Muscle layer of colon (tissue), 2 donors: ENCODE measurements around the gene EVI5.

Experiments
- H3K27ac ChIP-seq: one replicate; pipeline ENCODE4 v1.7.0; 2013; ENCODE audit warnings: low read depth, mild to moderate bottlenecking, low read length, moderate library complexity
- H3K27me3 ChIP-seq, 2 donors: one replicate each; pipeline ENCODE4 v1.7.0; 2013; ENCODE audit warnings: low read length in 2 of 2, mild to moderate bottlenecking in 2 of 2; ENCODE audit not compliant: insufficient read depth in 2 of 2, control insufficient read depth in 1 of 2
- H3K36me3 ChIP-seq: one replicate; pipeline ENCODE4 v1.7.0; 2013; ENCODE audit warnings: mild to moderate bottlenecking, low read length; ENCODE audit not compliant: insufficient read depth
- H3K4me1 ChIP-seq: one replicate; pipeline ENCODE4 v1.7.0; 2013; ENCODE audit warnings: mild to moderate bottlenecking, low read length; ENCODE audit not compliant: insufficient read depth
- H3K4me3 ChIP-seq, 2 donors: one replicate each; pipeline ENCODE4 v1.7.0; 2013; ENCODE audit warnings: low read length in 2 of 2, low read depth in 1 of 2, mild to moderate bottlenecking in 1 of 2, moderate library complexity in 1 of 2
- H3K9ac ChIP-seq: one replicate; pipeline ENCODE4 v1.7.0; 2013; ENCODE audit warnings: low read length
- H3K9me3 ChIP-seq: one replicate; pipeline ENCODE4 v1.7.0; 2013; ENCODE audit warnings: mild to moderate bottlenecking, low read length
- donor health status: abdominal sarcoma.
- donor health status: Adenocarcinoma of cecum.

The EVI5 gene

GRCh38 chr1:92486251-92487077 is 298.4 kb downstream of the EVI5 start, which contains the start of gene GFI1:
GFI1 (minus strand) TSS chr1:92486925; CDS start chr1:92483487, 3,438 bp downstream.
- Histone ChIP-seq H3K9ac (no peak within 1 kb of the TSS), H3K4me1 (peaks cover 38% of the 10 kb centered on the region), H3K27ac (no peak within 1 kb of the TSS), H3K9me3 (no peaks in the 10 kb centered on the region), H3K36me3 (no peaks in the 10 kb centered on the region), H3K27me3 (peaks cover 43 to 53% of the 10 kb centered on the region in 2 donors), H3K4me3 (peak within 1 kb of the TSS; percentile 34 to 50)

DNA sequence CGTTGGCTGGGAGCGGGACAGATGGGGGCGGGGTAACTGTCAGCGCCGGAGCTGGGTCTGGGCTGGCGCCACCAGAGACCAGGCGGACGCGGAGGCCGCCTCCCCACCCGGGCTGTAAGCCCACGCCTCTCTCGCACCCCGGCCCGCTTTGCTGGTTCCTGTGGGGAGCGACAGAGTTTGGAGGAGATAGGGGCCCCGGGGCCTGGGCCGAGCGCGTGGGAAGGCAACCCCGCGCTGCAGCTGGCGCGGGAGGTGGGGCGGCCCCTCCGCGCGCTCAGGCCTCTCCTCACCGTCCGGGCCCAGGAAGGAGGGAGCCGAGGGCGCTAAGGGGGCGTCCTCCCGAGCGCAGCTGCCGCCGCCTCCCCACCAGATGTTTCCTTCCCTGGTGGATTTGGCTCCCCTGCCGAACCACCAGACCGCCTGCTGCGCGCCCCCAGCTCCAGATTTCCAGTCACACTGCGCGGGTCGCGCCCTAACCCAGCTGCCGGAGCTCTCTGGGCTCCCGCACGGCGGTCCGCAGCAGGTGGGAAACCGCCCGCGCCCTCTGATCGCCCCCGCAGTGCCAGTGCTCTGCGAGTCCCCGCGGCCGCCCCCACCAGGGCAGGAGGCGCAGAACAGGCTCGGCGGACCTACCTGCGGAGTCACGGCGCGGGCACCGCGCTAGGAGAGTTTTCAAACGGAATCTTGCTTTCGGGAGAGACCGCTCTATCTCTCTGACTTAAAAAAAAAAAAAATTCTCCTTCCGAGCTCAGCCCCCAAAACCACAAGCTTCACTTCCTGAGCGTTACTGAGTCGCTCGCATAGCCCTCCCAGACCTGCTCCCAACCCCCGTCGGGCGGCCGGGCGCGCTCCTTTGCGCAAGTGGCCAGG is 299.3 kb downstream of the EVI5 start:
- Histone ChIP-seq H3K27ac (no peak overlapping the region), H3K4me1 (peaks cover 41% of the 10 kb centered on the region), H3K9ac (no peak overlapping the region), H3K4me3 (peak overlapping the region; percentile 7 to 50), H3K9me3 (no peaks in the 10 kb centered on the region), H3K36me3 (no peaks in the 10 kb centered on the region), H3K27me3 (peaks cover 50 to 62% of the 10 kb centered on the region in 2 donors)

DNA sequence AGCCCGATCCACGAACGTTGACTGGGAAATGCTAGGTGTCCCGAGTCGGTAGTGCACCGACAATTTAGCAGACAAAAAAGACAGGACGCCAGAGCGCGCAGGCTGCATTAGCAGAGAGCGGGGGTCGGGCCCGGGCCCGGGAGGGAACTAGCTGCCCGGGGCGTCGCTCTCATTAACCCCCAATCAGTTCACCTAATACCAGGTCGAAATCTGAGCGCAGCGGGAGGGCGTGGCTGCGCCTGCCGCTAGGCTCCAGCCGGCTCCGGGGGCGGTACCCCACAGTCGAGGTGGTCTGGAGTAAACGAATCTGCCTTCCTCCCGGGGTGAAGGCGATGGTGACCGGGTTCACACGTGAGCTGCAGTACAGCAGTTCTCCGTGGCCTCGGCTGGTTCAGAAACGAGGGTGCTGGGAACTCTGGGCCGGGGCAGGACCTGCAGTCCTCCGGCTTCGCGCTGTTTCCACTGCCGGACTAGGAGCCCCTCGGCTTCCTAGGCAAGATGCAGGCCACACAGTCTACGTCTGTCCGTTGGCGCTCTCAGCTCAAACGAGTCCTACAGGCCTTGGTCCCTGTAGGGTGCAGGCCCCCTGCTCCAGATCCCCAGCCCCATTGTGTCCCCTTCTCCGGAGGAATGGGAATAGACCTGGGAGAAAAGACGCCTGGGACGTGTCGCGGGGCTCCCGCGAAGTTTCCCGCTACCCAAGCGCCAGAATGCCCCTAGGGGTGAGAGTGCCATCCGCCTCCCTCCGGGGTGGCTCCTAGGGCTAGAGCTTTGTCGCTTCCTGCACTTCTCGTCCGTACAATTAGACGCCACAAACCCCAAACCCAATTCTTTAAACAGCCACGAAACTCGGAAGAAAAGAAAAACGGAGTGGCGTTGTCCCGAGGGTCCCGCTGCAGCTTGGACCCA is 300.2 kb downstream of the EVI5 start:
- peaks cover 50 to 70% of the 10 kb centered on the region in 2 donors for H3K27me3 ChIP-seq
- peak overlapping the region; percentile 0 to 50 for H3K4me3 ChIP-seq
- peaks cover 41% of the 10 kb centered on the region for H3K4me1 ChIP-seq
- H3K9me3 ChIP-seq: no peaks in the 10 kb centered on the region
- no peak overlapping the region for H3K27ac ChIP-seq
- H3K9ac ChIP-seq: no peak overlapping the region
- H3K36me3 ChIP-seq: no peaks in the 10 kb centered on the region

DNA sequence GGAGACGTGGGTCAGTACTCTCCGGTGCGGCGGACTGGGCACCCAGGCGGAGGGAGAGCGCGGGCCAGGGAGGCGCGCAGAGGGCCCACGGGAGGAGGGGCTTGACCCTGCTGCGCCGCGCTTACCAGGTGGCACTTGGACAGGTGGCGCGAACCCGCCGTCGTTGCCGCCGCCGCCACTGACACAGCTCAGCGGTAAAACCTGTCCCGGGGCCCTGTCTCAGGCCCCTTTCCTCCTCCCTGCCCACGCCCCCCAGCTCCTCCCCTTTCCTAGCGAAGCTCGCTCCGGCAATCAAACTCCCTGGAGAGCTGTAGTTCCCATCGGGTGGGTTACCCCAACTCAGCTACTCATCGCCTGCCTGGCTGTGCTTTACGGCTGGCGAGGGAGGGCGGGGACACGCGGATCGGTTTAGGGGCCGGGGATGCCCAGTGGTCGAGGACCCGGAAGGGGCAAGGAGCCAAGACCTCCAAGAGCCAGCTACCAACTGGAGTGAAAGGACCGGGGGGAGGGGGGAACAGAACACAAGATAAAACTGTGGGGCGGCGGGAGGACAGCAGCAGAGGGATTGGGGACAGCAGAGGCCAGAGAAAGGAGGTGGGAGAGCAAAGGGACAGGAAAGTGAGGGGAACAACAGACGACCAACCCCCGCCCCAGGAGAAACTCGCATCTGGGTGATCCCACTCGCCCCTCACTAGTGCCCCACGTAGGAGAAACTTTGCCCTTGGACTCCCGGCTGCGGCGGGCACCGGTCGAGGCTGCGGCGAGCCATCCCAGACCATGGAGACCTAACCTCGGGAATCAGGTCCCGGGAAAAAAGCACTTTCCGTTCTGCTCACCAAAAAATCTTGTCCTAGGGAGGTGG is 301.1 kb downstream of the EVI5 start:
- Histone ChIP-seq H3K9me3 (no peaks in the 10 kb centered on the region), H3K27me3 (peaks cover 50 to 74% of the 10 kb centered on the region in 2 donors), H3K9ac (no peak overlapping the region), H3K4me3 (peak overlapping the region; percentile 9 to 50), H3K4me1 (peaks cover 41% of the 10 kb centered on the region), H3K36me3 (no peaks in the 10 kb centered on the region), H3K27ac (no peak overlapping the region)

DNA sequence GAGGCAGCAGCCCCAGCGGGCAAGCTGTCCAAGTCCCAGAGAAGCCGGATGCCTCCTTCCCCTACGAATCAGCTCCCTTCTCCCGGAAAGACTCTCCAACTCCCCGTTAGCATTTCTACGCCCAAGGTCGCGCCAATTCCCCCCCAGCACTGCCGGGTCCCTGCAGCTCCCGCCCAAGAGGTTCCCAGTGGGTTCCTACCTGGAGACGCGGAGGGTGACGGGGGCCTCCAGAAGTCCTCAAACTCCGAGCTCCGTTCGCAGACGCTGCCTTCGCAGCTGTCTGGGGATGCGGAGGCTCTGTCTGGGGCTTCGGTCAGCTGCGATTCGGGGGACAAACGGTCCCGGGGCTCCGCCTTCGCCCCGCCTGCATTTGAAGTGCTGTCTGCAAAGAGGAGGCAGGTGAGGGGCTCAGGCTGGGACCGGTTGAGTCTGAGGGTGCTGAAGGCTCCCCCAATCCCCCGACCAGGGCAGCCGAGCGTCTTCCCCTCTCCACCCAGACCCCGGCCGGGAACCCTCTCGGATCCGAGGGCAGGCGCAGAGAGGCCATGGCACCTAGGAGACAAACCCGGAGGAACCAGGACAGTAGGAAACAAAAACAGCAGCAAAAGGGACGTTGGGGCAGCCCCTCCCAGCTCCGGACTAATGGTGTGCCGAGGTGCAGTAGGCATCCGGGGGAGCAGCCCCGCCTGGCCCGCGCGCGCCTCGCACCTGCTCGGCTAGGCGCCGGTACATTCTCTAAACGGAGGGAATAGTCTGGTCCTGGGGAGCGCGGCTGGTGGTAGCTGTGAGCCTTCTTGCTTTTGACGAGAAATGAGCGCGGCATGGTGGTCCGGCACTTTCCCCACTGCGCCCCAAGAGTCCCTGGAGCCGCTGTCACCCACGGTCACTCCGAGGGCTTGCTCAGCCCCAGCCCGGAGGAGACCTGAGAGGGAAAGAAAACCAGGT is 302.0 kb downstream of the EVI5 start:
- Histone ChIP-seq H3K9me3 (no peaks in the 10 kb centered on the region), H3K4me3 (peak overlapping the region; percentile 9 to 50), H3K36me3 (no peaks in the 10 kb centered on the region), H3K4me1 (peaks cover 41% of the 10 kb centered on the region), H3K9ac (no peak overlapping the region), H3K27me3 (peaks cover 50 to 74% of the 10 kb centered on the region in 2 donors), H3K27ac (no peak overlapping the region)

GRCh38 chr1:92481971-92482664 is 302.8 kb downstream of the EVI5 start:
- Histone ChIP-seq H3K4me1 (peaks cover 41% of the 10 kb centered on the region), H3K27ac (no peak overlapping the region), H3K9me3 (no peaks in the 10 kb centered on the region), H3K4me3 (peak overlapping the region; percentile 9 to 50), H3K36me3 (no peaks in the 10 kb centered on the region), H3K27me3 (peaks cover 45 to 74% of the 10 kb centered on the region in 2 donors), H3K9ac (no peak overlapping the region)

GRCh38 chr1:92481599-92481925 is 303.3 kb downstream of the EVI5 start:
- Histone ChIP-seq H3K36me3 (no peaks in the 10 kb centered on the region), H3K9ac (no peak overlapping the region), H3K9me3 (no peaks in the 10 kb centered on the region), H3K27me3 (peaks cover 45 to 68% of the 10 kb centered on the region in 2 donors), H3K4me1 (peaks cover 41% of the 10 kb centered on the region), H3K4me3 (peak overlapping the region in 1 of 2 donors; percentile 50), H3K27ac (no peak overlapping the region)

DNA sequence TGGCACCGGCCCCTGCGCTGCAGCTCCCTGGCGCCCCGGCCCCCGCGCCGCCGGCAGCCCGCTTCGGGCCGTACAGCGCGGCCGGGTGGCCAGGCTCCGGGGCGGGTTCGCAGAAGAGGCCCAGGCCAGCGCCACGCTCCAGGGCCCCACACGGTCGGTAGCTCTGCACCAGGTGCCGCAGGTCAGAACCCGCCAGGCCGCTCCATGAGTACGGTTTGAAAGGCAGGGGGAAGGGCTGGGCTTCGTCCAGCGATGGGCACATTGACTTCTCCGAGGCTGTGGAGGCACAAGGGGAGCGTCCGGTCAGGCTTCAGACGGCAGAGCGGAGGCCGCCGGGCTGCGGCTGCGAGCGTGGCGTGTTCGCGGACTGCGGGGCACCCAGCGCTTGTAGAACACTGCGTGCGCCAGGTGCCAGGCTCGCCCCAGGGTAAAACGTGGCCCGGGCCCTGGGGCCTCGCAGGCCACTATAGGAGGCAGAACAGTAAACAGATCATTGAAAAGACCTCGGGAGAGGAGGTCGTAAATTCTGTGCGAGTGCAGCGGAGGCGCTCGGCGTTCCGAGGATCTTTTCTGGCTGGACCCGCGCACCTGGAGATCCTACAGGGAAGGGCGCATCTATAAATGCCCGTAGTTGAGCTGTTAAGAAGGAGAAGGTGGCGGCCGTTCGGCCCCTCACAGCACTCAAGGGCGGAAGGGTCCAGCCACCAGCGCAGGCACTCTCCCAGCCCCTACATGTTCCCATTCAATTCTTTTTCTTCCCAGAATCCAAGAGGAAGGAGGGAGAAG is 303.9 kb downstream of the EVI5 start:
- H3K36me3 ChIP-seq: no peaks in the 10 kb centered on the region
- no peaks in the 10 kb centered on the region for H3K9me3 ChIP-seq
- H3K27ac ChIP-seq: no peak overlapping the region
- peaks cover 45 to 66% of the 10 kb centered on the region in 2 donors for H3K27me3 ChIP-seq
- H3K9ac ChIP-seq: no peak overlapping the region
- H3K4me1 ChIP-seq: peaks cover 41% of the 10 kb centered on the region
- H3K4me3 ChIP-seq: peak overlapping the region in 1 of 2 donors; percentile 8
